ENCODE measurements around the gene PTEN.

DNA sequence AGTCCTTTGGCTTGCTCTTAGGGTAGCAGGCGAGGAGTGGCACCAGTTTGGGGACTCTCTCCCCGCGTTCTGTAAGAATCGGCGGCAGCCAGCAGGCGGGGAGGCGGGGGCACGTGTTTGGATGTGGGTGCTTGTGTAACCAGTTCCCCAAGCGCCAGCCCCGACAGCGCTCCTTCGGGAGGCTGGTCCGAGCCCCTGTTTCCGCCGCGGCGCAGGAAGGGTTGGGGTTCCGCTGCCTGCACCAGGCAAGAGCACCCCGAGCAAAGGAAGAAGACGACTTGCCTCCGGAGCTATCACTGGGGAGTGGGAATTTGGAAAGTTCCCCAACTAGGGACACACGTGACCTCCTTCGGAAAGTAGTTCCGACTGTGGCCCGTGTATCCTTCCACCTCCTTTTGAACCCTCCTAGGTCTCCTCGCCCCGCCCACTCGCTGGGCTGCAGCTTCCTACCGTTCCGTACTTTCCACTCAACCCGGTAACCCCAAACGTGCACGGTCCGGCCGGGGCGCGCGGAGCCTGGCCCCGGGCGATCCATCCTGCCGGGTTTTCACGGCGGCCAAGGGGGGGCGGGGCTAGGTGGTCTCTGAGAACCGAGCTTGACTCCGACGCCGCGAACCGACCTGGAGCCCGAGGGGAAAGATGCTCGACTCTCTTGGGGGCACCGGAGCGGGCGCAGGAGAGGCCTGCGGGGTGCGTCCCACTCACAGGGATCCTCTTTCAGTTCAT lies 1.3 kb upstream of the PTEN start:
- TF ChIP-seq, protein P1, sequence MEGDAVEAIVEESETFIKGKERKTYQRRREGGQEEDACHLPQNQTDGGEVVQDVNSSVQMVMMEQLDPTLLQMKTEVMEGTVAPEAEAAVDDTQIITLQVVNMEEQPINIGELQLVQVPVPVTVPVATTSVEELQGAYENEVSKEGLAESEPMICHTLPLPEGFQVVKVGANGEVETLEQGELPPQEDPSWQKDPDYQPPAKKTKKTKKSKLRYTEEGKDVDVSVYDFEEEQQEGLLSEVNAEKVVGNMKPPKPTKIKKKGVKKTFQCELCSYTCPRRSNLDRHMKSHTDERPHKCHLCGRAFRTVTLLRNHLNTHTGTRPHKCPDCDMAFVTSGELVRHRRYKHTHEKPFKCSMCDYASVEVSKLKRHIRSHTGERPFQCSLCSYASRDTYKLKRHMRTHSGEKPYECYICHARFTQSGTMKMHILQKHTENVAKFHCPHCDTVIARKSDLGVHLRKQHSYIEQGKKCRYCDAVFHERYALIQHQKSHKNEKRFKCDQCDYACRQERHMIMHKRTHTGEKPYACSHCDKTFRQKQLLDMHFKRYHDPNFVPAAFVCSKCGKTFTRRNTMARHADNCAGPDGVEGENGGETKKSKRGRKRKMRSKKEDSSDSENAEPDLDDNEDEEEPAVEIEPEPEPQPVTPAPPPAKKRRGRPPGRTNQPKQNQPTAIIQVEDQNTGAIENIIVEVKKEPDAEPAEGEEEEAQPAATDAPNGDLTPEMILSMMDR (IDR thresholded peaks at IDR 0.05): no peak
- no peak for TF ChIP-seq EZH2phosphoT487 (IDR thresholded peaks at IDR 0.05)
